Tongue (tissue), 2 donors: ENCODE data around the gene DNAJC1. TPM values are rescaled to one million over a fixed set of nuclear protein-coding genes. Genes with fewer than 3 reads are reported as not detected.
"Not testable (repeated sequence)": the region's sequence is repeated elsewhere in the genome, so short reads cannot be mapped to it uniquely, and the experiment has no call there.

ENCODE experiments used
- DNase-seq: peaks from one replicate; pipeline ENCODE4 v3.0.0-alpha.2; 2015
- total RNA-seq: library from RNA; depleted of rRNA; stranded (reverse); fragments of >200 nt; gene quantifications from one replicate; pipeline ENCODE4 v1.2.3, GENCODE V29; 2014

The DNAJC1 gene
- total RNA-seq, 1 donor from 2014 or later, result 29.4 TPM

GRCh38 chr10:21825345-21825744 lies 178.2 kb downstream of the DNAJC1 start:
- DNase-seq, result no peak

DNA sequence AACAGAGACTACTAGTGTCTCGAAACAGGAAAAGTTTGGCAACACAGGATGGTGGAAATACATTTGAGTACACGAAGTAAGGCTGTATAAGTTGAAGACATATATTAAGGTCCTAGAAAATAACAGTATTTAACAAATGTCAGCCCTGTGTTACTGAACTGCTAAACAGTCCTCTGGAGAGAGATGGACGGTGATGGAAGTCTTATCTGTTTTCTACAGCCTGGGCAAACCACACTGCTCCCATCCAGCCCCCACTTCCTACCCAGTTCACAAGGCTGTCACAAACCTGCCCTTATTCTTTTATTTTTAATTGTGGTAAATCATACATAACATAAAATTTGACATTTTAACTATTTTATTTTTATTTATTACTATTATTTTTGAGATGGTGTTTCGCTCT lies 179.1 kb downstream of the DNAJC1 start:
- DNase-seq, result no peak

GRCh38 chr10:21823617-21824016 lies 179.9 kb downstream of the DNAJC1 start:
- DNase-seq, result no peak

GRCh38 chr10:21822273-21822672 lies 181.3 kb downstream of the DNAJC1 start:
- DNase-seq, result not testable (repeated sequence)

GRCh38 chr10:21820952-21821351 lies 182.6 kb downstream of the DNAJC1 start:
- DNase-seq, result no peak

- not testable (repeated sequence) for DNase-seq
Observed at GRCh38 chr10:21818416-21818815, 185.1 kb downstream of the DNAJC1 start.

GRCh38 chr10:21814866-21815265 lies 188.7 kb downstream of the DNAJC1 start:
- DNase-seq, result no peak

- no peak for DNase-seq
Observed at GRCh38 chr10:21813946-21814345, 189.6 kb downstream of the DNAJC1 start.

- no peak for DNase-seq
Observed at GRCh38 chr10:21811245-21811585, 192.3 kb downstream of the DNAJC1 start.

DNA sequence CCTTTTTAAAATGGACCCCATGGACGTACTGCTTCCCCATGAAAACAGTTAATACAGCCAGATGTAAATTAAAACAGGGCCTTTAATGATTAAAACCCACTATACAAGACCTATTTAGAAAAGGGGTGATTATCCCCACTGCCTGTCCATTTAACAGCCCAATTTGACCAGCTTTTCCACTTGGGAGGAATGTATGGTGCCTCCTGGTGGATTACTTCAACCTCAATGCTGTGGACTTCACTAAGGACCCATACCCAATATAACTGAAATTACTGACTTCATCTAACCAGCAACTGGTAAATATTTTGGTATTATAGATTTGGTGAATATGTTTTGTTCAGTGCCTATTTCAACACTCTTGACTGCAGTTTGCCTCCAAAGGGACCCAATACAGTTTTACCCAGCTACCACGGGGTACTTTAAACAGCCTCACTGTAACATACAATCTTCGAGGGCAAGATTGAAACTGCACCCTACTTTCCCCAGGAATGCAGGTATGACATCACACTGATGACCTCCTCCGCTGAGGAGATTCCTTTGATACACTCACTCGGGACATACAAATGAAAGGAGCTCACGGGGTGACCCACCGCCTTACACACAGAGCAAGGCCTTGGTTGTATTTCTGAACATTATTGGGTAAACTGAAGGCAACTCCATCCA lies 192.8 kb downstream of the DNAJC1 start:
- DNase-seq, result no peak

DNA sequence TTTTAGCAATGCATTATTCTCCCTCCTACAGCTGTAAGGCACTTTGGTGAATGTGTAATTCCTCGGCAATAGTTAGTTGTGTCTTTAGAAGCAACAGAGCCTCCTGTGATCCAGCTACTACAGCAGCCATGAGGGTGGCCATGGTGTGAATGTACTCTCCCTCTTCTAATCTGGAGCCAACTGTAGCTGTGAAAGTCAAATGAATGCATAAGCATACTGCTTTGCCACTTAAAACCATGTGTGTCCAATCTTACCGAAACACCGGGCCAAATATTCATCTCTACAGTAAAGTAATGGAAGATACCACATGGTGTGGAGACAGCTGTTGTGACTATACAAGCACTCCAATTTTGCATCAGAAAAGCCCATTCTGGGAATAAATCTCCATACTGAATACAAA lies 195.0 kb downstream of the DNAJC1 start:
- DNase-seq, result peak; percentile 89

- DNase-seq, result no peak
Observed at GRCh38 chr10:21807180-21807579, 196.3 kb downstream of the DNAJC1 start.

DNA sequence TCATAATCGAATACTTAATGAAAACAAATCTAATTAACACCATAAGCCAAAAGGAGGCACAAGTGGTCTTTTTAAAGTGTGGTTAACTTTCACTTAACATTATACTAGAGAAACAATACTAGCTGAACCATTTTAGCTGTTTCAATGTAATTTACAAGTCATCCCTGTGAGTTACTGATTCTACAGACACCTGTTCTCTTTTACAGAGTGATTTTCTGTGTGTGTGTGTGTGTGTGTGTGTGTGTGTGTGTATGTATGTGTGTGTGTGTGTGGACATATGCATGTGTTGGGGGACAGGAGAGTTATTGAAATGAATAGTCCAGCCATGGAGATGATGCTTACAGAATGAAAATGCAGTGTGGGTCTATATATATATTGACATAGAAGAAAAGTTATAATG lies 200.2 kb downstream of the DNAJC1 start:
- no peak for DNase-seq

- DNase-seq, result no peak
Observed at GRCh38 chr10:21801609-21802008, 201.9 kb downstream of the DNAJC1 start.

GRCh38 chr10:21797984-21798765 lies 205.4 kb downstream of the DNAJC1 start:
- no peak for DNase-seq

GRCh38 chr10:21797533-21797932 lies 206.0 kb downstream of the DNAJC1 start:
- no peak for DNase-seq

- DNase-seq, result no peak
Observed at GRCh38 chr10:21791276-21791675, 212.3 kb downstream of the DNAJC1 start.

- no peak for DNase-seq
Observed at GRCh38 chr10:21776883-21777282, 226.6 kb downstream of the DNAJC1 start.

DNA sequence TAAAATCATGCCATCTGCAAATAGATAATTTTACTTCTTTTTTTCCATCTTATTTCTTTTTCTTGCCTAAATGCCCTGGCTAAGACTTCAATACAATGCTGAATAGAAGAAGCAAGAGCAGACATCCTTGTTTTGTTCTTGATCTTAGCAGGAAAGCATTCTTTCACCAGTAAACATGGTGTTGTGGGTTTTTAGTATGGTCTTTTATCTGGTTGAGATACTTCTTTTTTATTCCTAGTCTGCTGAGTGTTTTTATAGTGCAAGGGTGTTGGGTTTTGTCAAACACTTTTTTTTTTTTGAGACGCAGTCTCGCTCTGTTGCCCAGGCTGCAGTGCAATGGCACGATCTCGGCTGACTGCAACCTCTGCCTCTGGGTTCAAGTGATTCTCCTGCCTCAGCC lies 232.3 kb downstream of the DNAJC1 start:
- DNase-seq, result no peak

GRCh38 chr10:21769041-21769440 lies 234.5 kb downstream of the DNAJC1 start:
- no peak for DNase-seq

- DNase-seq, result no peak
Observed at GRCh38 chr10:21764466-21765189, 238.9 kb downstream of the DNAJC1 start.

DNA sequence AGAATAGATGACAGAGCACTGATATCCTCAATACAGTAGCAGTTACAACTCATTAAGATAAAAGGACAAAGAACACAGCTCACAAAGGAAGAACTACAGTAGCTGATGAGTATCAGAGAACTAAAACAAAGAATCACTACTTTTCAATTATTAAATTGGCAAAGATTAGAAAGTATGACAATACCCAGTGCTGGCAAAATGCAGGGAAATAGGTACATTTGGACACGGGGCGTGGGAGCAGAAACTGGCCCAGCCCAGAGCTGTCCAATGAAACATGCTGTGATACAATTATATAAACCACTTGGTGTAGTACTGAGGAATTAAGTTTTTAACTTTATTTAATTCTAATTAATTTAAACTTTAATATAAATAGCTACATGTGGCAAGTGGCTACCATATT lies 243.2 kb downstream of the DNAJC1 start:
- no peak for DNase-seq

- DNase-seq, result no peak
Observed at GRCh38 chr10:21759232-21759631, 244.3 kb downstream of the DNAJC1 start.
